Muscle of arm (tissue), 12 donors: Measurements from ENCODE around the gene SSTR4. TPM values are rescaled to one million over a fixed set of nuclear protein-coding genes. Genes with fewer than 3 reads are reported as not detected.

Experiments
- DNase-seq: peaks from one replicate; pipeline ENCODE4 v3.0.0-alpha.2; 2013
- polyA plus RNA-seq, 12 donors: library from polyadenylated mRNA; unstranded; fragments of 120-200 nt; gene quantifications; one replicate each; pipeline ENCODE4 v1.2.1, GENCODE V29; 2013; ENCODE audit not compliant: insufficient read length in 12 of 12

SSTR4 gene
- polyA plus RNA-seq, 12 donors = 0.15 TPM; not detected in 11

DNA sequence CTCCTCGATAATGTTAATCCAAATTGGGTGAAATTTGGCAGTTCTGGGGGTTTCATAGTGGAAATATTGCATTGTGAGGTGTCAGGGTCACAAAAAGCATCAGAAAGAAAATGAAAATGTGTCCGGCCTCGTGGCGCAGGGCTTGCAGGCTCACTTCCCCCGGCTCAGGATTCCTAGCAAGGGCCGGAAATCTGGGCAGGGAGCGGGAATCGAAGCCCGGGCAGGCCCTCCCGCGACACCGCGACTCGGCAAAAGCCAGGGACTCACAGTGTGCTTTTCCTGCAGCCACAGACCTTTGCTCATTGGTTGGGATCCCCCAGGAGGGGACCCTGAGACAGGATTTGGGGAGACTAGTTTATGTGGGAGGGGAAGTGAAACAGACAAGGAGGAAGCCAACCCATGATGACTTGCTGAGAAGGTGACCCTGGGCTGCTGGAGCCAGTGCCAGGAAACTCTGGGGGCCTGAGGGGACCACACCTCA lies 51.9 kb downstream of the SSTR4 start:
- DNase-seq = no peak

DNA sequence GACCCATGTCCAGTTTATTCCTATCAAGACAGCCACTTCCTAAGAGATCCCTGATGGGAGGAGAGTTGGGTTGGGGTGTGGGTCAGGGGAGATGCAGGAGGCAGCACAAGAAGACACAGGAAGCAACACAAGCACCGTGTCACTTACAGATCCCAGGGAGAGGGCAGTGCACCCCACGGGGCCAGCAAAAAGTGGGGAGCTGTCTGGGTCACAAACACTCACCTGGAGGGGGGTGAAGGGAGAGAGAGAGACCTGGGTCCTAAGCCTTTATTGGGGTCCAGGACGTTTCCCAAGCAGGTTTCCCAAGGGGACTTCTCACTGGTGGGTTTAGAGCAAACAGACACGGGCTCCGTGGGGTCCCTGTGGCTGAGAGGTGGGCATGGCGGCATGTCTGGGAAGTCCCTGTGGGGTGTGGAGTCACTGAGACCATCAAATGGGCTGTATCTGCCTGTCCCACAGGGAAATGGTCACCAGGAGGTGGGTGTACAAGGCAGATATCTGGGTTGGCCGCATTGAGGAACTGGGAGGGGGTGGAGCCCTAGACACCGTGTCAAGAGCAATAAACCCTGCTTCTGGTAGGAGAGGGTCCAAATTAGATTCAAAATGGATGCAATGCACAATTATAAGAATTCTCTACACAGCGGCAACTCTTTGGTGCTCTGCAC lies 52.6 kb downstream of the SSTR4 start:
- no peak for DNase-seq

Other genes with a start within 250 kb of the SSTR4 start
- gene THBD, start 14.4 kb downstream of the SSTR4 start, polyA plus RNA-seq = 10 to 100 TPM in 3 of 12 donors, 1 to 10 TPM in 8, not detected in 1; 4.2 to 14.1 (median 8.3) TPM
- gene CD93, start 51.0 kb downstream of the SSTR4 start, polyA plus RNA-seq = 10 to 100 TPM in 11 of 12 donors, not detected in 1; 45.9 to 66.4 (median 59.6) TPM